Measurements from ENCODE around the gene BHLHA9.

The BHLHA9 gene

DNA sequence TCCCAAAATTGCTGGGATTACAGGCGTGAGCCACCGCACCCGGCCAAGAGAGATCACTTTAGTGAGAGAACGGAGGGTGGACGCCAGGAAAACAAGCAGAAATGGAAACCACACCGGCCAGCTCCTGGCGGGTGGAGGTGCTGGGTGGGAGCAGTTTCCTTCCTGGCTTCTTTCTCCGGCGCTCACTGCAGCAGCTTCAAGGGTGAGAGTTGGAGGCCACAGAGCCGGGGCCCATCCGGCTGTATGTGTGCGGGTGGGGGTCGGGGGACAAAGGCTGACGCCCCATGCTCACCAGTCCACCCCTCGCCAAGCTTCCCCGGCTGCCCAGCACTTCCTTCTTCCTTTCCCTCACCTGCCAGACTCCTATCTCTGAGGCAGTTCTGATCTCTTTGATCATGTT lies 13.5 kb upstream of the BHLHA9 start:
- no peak for DNase-seq

GRCh38 chr17:1260086-1260769 lies 10.0 kb upstream of the BHLHA9 start:
- DNase-seq = no peak

DNA sequence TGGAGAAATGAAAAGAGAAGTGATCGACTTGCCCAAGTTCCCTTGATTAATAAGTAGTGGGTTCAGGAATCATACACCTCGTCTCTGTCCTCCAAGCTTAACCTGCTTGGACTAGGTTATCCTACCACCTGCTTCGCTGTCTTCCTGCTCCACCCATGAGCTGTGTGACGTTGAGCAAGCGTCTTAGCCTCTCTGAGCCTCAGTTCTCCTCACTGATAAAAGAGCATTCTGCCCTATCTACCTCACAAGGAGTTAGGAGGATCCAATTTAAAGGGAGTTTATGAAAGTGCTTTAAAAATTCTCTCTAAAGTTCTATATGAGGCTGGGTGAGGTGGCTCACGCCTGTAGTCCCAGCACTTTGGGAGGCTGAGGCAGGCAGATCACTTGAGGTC lies 9.5 kb upstream of the BHLHA9 start:
- no peak for DNase-seq

DNA sequence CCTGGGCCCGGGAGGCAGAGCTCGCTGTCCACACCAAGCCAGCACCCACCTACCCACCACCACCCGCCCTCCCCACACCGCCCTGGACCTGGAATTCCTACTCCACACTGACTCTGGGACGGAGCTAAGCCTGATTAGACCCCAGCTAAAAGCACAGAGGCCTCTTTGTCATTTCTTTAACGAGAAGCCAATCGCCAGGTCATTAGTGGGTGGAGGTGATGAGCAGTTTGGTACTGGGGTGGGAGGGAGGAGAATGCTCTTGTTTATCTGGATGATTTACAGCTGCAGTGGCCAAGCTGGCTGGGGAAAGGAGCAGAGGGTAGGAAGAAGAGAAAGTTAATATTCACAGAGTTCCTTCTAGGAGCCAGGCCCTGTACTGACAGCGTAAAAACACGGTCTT lies 6.0 kb upstream of the BHLHA9 start:
- DNase-seq = no peak

DNA sequence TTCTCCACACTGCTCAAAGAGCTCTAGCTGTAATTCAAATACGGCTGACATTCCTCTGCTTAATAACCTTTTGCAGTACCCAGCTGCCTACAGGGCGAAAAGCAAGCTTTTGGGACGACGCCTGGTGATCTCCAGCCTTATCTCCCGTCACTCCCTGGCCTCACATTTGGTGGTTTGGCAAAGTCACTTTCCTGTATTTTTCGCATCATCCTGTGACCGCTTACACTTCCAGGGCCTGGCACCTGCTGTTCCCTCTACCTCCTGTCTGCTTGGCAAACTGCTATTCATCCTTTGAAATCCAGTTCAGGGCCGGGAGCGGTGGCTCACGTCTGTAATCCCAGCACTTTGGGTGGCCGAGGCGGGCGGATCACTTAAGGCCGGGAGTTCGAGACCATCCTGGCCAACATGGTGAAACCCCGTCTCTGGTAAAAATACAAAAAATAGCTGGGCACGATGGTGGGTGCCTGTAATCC lies 2.7 kb upstream of the BHLHA9 start:
- DNase-seq = no peak

DNA sequence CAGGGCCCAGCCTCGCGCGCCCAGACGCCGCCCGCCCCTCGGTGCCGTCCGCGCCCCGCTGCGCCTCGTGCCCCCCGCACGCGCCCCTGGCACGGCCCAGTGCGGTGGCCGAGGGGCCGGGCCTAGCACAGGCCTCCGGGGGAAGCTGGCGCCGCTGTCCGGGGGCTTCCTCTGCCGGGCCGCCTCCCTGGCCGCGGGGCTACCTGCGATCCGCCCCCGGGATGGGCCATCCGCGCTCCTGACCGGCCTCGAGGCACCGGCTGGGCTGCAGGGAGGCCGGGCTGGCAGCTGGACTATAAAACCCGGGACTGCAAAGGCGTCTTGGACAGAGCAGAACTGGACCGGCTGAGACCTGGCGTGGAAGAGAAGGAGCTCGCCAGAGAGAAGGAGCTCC lies 783 bp downstream of the BHLHA9 start:
- DNase-seq = no peak

- no peak for DNase-seq
These were observed 1.2 kb downstream of the BHLHA9 start for GRCh38 chr17:1271441-1271840.

GRCh38 chr17:1272701-1273100 lies 2.5 kb downstream of the BHLHA9 start:
- no peak for DNase-seq

DNA sequence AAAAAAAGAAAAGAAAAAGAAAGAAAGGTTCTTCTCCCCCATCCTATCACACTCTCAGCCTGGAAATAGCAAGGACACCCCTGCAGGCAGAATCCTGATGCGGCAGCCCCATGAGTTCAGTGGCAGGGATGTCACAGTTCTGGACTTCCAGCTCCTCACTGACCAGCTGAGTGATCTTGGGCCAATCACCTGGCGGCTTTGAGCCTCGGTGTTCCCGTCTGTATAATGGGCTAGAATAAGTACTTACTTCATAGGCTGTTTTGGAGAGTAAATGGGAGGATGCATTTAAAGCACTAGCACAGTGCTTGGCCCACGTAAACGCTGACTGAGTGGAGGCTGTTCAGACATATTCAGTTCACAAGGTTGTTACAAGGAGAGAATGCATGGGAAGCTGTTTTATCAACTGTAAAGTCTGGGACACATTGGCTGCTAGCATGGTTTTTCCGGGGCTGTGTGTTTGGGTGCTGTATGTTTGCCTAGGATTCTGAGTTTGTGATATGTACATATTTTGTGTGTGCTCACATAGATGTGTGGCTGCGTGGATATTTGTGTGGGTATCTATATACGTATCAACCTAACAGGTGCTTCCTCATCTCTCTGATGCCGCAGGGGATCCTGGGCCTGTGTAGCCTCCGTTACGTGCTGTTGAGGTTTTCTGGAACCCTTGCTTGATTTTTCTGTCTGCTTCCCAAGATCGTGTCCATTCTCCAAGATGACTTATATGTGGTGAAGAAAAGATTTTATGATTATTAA lies 3.4 kb downstream of the BHLHA9 start:
- DNase-seq = no peak

DNA sequence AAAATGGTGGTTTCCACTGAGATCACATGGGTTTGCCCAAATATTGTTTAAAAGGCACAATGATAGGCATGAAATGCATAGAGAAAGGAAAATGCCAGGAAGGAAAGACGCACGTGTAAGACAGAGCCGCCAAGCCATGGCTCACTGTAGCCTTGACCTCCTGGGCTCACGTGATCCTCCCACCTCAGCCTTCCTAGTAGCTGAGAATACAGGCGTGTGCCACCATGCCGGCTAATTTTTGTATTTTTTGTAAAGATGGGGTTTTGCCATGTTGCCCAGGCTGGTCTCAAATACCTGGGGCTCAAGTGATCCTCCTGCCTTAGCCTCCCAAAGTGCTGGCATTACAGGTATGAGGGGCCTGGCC lies 4.0 kb downstream of the BHLHA9 start:
- no peak for DNase-seq

DNA sequence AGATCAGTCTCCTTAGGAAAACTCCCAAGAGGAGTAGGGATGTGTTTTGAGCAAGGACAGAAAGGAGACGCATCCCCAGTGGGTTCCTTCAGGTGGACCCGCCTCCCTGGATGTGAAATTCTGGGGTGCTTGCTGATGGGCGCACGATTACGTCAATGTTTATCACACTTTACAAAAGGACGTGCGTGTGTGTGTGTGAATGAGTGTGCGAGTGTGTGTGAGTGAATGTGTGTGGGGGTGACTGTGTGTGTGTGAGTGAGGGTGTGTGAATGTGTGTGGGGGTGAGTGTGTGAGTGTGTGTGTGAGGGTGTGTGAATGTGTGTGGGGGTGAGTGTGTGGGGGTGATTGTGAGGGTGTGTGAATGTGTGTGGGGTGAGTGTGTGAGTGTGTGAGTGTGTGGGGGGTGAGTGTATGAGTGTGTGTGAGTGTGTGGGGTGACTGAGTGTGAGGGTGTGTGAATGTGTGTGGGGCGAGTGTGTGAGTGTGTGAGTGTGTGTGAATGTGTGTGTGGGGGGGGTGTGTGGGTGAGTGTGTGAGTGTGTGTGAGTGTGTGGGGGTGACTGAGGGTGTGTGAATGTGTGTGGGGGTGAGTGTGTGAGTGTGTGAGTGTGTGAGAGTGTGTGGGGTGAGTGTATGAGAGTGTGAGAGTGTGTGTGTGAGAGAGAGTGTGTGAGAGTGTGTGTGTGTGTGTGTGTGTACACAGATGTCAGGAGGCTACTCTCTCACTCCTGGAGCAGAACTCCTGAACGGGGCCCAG lies 5.1 kb downstream of the BHLHA9 start:
- no peak for DNase-seq

- peak in 3 of 4 experiments; percentile 28 to 70 (median 62) for DNase-seq
These were observed 5.9 kb downstream of the BHLHA9 start for GRCh38 chr17:1275962-1276736.

DNA sequence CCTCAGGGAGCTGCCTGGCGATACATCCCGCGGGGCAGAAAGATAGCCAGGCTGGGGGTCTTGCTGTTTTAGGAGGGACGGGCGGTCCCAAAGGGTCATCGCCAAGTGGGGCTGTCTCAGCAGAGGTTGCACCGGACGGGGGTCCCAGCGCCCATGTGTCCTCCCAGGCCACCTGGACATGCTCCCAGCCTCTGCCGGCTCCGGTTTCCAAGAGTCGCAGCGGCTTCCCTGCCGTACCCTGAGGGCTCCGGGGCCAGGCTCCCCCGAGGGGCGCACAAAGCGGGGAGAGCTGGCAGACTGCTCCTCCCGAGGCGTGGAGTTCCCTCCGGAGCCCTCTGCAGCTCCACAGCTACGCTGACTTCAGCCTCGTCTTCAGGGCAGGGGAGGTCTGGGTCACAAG lies 10.4 kb downstream of the BHLHA9 start:
- no peak for DNase-seq

- DNase-seq = no peak
These were observed 16.3 kb downstream of the BHLHA9 start for GRCh38 chr17:1286379-1287106.

- no peak for DNase-seq
These were observed 19.5 kb downstream of the BHLHA9 start for GRCh38 chr17:1289695-1290094.

DNA sequence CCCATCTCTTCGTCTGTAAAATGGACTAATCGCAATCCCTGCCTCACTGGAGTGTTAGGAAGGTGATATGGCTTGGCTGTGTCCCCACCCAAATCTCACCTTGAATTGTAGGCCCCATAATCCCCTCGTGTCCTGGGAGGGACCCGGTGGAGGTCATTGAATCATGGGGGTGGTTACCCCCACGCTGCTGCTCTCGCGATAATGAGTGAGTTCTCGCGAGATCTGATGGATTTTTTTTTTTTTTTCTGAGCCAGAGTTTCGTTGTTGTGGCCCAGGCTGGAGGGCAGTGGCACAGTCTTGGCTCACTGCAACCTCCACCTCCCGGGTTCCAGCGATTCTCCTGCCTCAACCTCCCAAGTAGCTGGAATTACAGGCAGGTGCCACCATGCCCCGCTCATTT lies 20.4 kb downstream of the BHLHA9 start:
- DNase-seq = no peak

DNA sequence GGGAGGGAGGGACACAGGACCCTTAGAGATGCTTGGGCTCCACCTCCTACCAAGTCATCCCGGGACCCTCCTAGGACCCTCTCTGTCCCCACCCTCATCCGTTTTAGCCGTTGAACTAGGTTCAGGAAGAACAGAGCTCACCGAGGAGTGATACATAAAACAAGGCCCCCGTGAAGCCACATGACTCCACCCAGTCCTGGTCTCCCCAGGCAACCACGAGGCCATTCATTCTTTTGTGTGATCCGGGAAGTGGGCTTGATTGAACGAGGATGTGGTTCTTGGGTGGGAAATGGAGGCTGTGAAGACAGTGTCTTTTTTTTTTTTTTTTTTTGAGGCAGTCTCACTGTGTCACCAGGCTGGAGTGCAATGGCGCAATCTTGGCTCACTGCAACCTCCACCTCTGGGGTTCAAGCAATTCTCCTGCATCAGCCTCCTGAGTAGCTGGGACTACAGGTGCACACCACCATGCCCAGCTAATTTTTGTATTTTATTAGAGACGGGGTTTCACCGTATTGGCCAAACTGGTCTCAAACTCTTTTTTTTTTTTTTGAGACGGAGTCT lies 24.0 kb downstream of the BHLHA9 start:
- peak in 2 of 4 experiments; percentile 69 to 72 for DNase-seq

DNA sequence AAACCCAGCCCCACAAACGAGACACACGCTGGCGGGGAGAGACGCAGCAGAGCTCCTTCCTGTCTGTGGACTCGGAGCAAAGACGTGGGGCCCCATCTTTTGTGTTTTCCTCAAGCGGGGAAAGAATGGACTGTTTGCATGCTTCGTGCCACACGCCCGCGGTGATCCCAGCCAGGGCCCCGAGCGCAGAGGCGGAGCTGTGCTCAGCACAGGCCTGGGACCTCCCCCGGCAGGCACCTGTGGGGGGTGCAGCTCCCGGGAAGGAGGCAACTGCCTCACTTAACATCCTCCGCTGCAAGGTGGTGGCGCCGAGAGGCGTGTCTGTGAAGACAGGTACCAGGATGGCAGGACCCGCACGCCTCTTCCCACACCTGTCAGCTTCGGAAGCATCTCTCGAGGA lies 28.4 kb downstream of the BHLHA9 start:
- peak in 2 of 4 experiments; percentile 36 to 43 for DNase-seq

DNA sequence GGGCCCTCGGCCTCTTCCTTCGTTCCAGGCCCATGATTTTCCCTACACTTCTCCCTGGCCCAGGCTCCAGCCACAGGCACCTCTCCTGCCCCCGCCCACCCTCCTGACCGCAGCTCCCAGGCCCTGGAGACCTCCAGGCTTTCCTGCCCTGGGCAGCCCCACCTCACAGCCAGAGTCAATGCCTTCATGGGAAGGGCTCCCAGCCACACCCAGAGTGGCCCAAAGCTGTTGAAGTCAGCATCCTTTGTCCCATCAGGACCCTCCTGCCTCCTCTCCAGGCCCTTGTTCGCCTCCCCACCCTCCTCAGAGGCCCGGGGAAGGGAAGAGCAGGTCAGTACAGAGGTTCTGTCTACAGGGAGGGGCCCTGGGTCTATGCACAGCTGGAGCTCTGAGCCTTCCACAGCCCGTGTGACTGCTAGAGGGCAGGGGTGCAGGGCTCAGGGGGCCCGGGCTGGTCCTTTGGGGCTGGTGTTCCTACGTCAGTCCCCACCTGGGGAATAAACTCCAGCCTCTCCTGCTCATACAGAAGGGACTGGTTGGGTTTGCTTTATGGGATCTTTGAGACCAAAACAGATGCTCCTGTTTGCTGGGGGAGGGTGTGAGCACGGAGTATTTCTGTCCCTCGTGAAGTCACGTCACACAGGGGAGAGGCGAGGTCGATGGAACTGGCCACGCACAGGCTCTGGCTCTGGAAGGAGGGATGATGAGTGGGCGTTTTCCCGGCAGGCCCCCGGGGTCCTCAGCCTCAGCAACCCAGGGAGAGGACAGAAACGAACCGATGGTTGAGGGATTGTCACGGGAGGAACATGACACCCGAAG lies 29.5 kb downstream of the BHLHA9 start:
- no peak for DNase-seq

- DNase-seq = no peak
These were observed 30.2 kb downstream of the BHLHA9 start for GRCh38 chr17:1300371-1300905.

DNA sequence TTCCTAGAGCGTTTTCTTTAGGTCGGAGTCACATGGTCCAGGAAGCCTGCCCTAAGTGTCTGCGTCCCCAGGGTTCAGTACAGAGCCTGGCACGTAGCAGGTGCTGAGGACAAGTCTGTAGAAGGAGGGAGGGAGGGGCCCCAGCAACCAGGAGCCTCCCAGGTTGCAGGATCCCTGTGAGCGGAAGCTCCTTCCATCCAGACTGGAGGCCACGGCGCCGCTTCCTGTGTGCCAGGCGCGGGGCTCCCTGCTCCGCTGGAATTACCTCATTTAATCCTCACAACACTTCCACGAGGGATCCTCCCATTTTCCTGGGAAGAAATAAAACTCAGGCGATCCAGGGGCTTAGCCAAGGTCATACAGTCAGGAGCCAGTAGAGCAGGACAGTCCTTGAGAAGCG lies 31.3 kb downstream of the BHLHA9 start:
- DNase-seq = no peak

Data from activated naive CD4-positive, alpha-beta T cell (primary cell).